Neural progenitor cell (in vitro differentiated cells): ENCODE data around the gene ECE2.

ENCODE experiments used
- CTCF ChIP-seq: fragments of 200-600 bp; sonication (generic); IDR thresholded peaks from 2 replicates; pipeline ENCODE4 v1.5.1; 2017; ENCODE audit warnings: antibody characterized with exemption, mild to moderate bottlenecking
- EZH2phosphoT487 ChIP-seq: fragments of 200-600 bp; sonication (generic); IDR thresholded peaks from 2 replicates; pipeline ENCODE4 v1.6.1; 2017; ENCODE audit warnings: antibody characterized with exemption

- TF ChIP-seq CTCF (no peak), EZH2phosphoT487 (no peak)
Measured at GRCh38 chr3:184306341-184306972, 30.6 kb downstream of the ECE2 start.
